ENCODE data around the gene BACH2.

DNA sequence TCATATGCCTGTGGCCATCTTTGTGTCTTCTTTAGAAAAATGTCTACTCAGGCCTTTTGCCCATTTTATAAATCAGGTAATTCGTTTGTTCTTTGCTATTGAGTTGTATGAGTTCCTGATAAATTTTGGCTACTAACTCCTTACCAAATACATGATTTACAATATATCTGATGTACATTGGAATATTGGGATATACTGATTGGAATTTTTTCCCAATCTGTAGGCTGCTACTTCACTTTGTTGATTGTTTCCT, 39.2 kb downstream of the BACH2 start:
- TF ChIP-seq, protein P1, sequence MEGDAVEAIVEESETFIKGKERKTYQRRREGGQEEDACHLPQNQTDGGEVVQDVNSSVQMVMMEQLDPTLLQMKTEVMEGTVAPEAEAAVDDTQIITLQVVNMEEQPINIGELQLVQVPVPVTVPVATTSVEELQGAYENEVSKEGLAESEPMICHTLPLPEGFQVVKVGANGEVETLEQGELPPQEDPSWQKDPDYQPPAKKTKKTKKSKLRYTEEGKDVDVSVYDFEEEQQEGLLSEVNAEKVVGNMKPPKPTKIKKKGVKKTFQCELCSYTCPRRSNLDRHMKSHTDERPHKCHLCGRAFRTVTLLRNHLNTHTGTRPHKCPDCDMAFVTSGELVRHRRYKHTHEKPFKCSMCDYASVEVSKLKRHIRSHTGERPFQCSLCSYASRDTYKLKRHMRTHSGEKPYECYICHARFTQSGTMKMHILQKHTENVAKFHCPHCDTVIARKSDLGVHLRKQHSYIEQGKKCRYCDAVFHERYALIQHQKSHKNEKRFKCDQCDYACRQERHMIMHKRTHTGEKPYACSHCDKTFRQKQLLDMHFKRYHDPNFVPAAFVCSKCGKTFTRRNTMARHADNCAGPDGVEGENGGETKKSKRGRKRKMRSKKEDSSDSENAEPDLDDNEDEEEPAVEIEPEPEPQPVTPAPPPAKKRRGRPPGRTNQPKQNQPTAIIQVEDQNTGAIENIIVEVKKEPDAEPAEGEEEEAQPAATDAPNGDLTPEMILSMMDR (IDR thresholded peaks at IDR 0.05; ENCODE audit: insufficient read depth, low read length, poor library complexity, severe bottlenecking): no peak
- no peak for TF ChIP-seq EZH2phosphoT487 (conservative IDR thresholded peaks at IDR 0.05; ENCODE audit: low read length)
